GM08714 (cell line): Measurements from ENCODE around the gene GNGT1.

ENCODE experiments used
- H3K4me3 ChIP-seq: fragments of 200-500 bp; sonication (Bioruptor generic); 2 replicates; pipeline ENCODE4 v1.5.1; 2014; ENCODE audit warnings: mild to moderate bottlenecking, low read length, inconsistent platforms
- ZNF274 ChIP-seq: IDR thresholded peaks from 2 replicates; pipeline ENCODE4 v1.6.1; 2012; ENCODE audit warnings: mild to moderate bottlenecking, low read depth, low read length

The GNGT1 gene

GRCh38 chr7:93920496-93921182 lies 14.3 kb downstream of the GNGT1 start:
- no peak for TF ChIP-seq ZNF274
- H3K4me3 ChIP-seq = no peak overlapping the region; the same call in 1 of the 2 replicates

GRCh38 chr7:93921186-93921585 lies 14.8 kb downstream of the GNGT1 start:
- no peak for TF ChIP-seq ZNF274
- peak overlapping the region; percentile 58; the same call in 1 of the 2 replicates for H3K4me3 ChIP-seq

GRCh38 chr7:93921607-93922566 lies 15.5 kb downstream of the GNGT1 start, which contains the start of gene GNG11:
GNG11 (plus strand) TSS chr7:93921735; CDS start chr7:93922138, 403 bp downstream.
- TF ChIP-seq ZNF274 = no peak
- peak within 1 kb of the TSS; percentile 58 for H3K4me3 ChIP-seq

GRCh38 chr7:93923296-93923695 lies 16.9 kb downstream of the GNGT1 start:
- H3K4me3 ChIP-seq = no peak overlapping the region
- no peak for TF ChIP-seq ZNF274

- no peak overlapping the region for H3K4me3 ChIP-seq
- TF ChIP-seq ZNF274 = no peak
Observed at GRCh38 chr7:93923942-93924341, 17.6 kb downstream of the GNGT1 start.

- H3K4me3 ChIP-seq = no peak overlapping the region
- TF ChIP-seq ZNF274 = no peak
Observed at GRCh38 chr7:93926800-93927199, 20.4 kb downstream of the GNGT1 start.

- no peak for TF ChIP-seq ZNF274
- no peak overlapping the region for H3K4me3 ChIP-seq
Observed at GRCh38 chr7:93927585-93927984, 21.2 kb downstream of the GNGT1 start.

- no peak for TF ChIP-seq ZNF274
- no peak overlapping the region for H3K4me3 ChIP-seq
Observed at GRCh38 chr7:93931655-93932054, 25.3 kb downstream of the GNGT1 start.

- TF ChIP-seq ZNF274 = no peak
- H3K4me3 ChIP-seq = no peak overlapping the region
Observed at GRCh38 chr7:93933156-93933555, 26.8 kb downstream of the GNGT1 start.

GRCh38 chr7:93935102-93935501 lies 28.7 kb downstream of the GNGT1 start:
- TF ChIP-seq ZNF274 = no peak
- no peak overlapping the region for H3K4me3 ChIP-seq

- H3K4me3 ChIP-seq = no peak overlapping the region
- TF ChIP-seq ZNF274 = no peak
Observed at GRCh38 chr7:93937818-93938217, 31.5 kb downstream of the GNGT1 start.

- TF ChIP-seq ZNF274 = no peak
- H3K4me3 ChIP-seq = no peak overlapping the region
Observed at GRCh38 chr7:93938293-93938692, 31.9 kb downstream of the GNGT1 start.

- H3K4me3 ChIP-seq = no peak overlapping the region
- no peak for TF ChIP-seq ZNF274
Observed at GRCh38 chr7:93941945-93942344, 35.6 kb downstream of the GNGT1 start.

- no peak overlapping the region for H3K4me3 ChIP-seq
- no peak for TF ChIP-seq ZNF274
Observed at GRCh38 chr7:93943816-93944540, 37.6 kb downstream of the GNGT1 start.
